GM12801 (cell line): ENCODE data around the gene PELI2.

ENCODE experiments used
- TF ChIP-seq, protein P1 (sequence below): IDR thresholded peaks from one replicate; pipeline ENCODE4 v1.5.1; 2011; ENCODE audit warnings: control low read depth; ENCODE audit not compliant: insufficient read length; ENCODE audit errors: extremely low read depth

The PELI2 gene

DNA sequence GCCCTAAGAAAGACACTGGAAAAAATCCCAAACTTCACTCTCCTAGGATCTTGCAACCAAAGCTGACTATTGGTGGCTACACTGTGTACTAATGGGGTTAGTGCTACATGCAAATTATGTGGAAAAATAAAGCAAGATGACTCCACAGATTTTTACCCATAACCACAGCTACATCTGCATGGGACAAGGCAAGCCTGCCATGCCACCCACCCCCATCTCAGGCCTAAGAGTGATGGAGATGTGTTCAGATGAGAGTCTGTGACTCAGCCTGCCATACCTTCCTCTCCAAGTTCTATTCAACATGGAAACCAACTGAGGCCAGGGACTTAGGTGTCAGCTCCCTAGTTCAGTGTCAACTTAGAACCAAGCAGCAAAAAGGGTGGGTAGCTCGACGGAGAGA lies 206.2 kb downstream of the PELI2 start:
- TF ChIP-seq, protein P1, sequence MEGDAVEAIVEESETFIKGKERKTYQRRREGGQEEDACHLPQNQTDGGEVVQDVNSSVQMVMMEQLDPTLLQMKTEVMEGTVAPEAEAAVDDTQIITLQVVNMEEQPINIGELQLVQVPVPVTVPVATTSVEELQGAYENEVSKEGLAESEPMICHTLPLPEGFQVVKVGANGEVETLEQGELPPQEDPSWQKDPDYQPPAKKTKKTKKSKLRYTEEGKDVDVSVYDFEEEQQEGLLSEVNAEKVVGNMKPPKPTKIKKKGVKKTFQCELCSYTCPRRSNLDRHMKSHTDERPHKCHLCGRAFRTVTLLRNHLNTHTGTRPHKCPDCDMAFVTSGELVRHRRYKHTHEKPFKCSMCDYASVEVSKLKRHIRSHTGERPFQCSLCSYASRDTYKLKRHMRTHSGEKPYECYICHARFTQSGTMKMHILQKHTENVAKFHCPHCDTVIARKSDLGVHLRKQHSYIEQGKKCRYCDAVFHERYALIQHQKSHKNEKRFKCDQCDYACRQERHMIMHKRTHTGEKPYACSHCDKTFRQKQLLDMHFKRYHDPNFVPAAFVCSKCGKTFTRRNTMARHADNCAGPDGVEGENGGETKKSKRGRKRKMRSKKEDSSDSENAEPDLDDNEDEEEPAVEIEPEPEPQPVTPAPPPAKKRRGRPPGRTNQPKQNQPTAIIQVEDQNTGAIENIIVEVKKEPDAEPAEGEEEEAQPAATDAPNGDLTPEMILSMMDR, result no peak

DNA sequence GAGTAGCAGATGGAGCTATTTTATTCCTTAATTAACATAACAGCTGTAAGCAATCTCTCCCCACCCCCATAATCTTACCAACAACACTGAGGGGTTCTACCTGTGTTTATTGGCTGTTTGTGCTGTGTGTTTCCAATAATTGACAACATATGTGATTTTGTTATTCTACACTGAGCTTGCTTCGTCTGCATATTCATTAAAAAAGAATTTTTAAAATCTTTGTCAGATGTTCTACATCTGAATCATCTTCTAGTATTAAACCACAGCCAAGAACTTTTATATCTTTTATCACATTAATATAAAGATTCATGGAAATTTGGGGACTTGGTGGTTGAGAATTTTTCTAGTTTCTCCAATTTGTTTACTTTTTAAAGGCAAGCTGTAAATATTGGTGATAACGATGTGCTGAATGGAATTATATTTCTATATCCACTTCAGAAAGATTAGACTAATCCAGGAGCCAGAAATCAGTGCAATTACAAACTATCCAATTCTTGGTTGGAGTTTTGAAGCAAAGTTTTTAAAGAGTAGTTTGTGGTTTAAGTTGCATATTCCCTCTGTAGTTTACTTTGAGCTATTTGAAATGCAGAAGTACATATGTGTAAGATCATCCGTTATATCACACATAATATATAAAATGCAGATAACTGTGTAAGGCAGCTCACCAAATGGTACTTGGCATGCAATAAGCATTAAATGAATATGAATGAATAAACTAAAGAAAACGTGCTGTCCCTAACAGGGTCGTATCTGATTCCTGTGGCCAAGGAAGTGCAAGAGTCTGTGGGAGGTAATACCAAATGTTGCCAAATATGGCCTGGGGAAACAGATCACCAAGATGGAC lies 206.9 kb downstream of the PELI2 start:
- TF ChIP-seq, protein P1, result no peak

DNA sequence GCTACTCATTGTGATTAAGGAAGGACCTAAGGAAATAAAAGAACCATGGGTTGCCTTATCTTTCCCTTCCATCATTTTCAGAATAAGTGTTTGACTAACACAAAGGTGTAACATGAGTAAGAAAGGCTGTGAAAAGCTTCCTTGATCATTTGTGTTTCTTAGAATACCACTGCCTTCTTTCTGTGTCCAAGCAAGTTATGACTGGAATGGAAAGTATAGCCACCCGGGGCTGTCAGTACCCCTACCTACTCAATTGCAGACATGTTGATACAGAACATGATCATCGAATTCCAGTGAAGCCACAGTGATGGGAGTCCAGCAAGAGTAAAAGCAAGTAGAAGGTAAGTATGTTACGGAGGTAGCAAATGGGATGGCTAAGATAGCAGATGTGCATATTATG lies 209.8 kb downstream of the PELI2 start:
- TF ChIP-seq, protein P1, result no peak

DNA sequence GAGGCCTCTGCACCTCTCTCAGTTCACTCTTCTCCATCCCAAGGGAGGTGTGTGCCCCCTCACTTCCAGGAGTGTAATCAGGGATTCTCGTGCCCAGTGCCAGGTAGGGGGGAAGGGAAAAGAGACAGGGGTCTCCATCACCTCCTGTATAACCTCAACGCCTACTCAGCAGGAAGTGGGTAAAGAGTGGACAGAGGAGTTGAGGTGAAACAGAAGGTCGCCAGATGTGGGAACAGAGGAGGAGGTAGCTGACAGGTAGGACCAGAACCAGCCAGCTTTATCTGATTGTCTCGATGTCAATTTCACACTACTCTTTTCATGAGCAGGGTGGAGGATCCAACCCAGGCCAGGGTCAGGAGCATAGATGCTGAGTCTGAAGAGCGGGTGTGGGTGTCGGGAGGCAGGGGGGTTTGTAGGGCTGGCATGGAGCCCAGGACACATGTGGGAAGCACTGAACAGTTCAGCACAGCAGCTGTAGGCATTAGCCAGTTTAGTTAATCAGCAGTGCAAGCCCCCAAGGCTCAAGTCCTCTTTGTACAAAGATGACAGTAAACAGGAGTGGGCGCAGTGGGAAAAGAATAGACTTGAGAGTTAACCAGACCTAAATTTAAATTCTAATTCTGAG lies 213.5 kb downstream of the PELI2 start:
- TF ChIP-seq, protein P1, result no peak

DNA sequence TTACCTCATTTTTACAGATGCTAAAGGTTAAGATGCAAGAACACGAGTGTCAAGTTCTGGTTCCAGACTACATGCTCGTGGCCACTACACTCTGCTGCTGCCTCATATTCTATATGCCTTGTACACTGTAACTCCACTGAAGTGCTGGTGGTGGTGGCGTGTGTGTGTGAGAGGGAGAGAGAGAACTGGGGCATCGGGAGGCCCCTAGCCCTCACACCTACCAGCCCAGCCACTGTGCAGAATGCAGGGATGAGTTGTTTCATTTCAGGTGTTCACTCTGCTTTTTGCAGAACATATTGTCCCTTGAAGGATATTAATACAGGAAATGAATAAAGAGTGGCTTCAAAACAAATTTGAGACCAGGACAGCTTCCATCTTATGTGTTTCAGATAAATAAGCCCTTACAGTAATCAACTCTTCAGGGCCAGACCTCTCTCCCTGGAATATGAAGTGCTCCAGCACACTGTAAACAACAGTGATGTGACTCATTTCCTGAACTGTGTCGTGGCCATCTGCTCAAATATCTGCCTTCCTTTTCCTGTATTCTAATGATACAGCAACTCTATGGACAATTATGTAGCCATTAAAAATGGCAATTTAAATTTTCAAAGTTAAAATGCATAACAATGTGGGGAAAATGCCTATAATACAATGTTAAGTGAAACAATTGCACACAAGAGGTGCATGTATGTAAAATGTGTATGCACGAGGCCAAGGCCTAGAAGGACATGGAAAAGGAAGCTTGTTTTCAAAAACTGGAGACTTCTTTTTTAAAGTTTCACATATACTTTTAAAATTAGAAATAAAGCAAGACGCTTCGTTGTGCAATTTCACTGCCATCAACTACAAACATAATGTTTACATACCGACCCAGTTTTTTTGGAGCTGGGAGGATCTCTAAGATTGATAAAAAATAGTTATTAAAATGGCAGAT lies 215.4 kb downstream of the PELI2 start:
- TF ChIP-seq, protein P1, result no peak

DNA sequence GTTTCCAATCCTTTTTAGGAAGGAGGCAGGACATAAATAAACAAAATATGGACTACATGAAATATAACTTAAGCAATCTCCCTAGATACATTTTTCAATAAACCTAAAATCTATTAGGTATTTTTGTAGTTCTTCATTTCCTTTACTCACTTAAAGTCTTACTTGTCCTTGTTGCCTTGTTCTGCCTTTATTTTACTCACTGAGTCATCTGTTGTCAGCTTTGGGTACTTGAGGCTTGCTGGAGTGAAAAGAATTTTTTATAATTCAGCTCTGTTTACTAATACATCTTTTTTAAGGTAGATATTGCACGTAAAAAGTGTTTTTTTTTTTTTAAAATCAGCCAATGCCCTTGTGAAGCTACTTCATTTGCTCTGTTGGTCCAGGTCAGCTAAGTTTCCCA lies 216.2 kb downstream of the PELI2 start:
- TF ChIP-seq, protein P1, result no peak

DNA sequence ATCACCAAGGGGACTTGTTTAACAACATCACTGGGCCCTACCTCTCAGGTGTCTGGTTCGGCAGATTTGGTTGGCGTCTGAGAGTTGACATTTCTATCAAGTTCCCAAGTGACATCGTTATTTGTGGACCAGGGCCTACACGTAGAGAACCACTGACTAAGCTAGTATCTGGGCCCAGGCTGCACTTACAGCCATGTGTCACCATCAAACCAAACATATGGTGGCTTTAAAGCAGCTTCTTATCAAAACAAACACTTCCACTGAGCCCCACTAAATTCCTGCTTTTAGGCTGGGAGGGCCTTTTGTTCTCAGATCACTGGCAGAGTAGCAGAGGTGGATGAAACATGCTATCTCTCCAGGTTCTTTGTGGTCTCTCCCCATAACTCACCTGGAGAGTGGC lies 220.5 kb downstream of the PELI2 start:
- TF ChIP-seq, protein P1, result no peak
